Measurements from ENCODE around the gene SHISAL2A.
"Not testable (repeated sequence)": the region's sequence is repeated elsewhere in the genome, so short reads cannot be mapped to it uniquely, and the experiment has no call there.

SHISAL2A gene

GRCh38 chr1:52692697-52693096 is 59.7 kb downstream of the SHISAL2A start:
- no peak for DNase-seq

GRCh38 chr1:52693351-52693750 is 60.4 kb downstream of the SHISAL2A start:
- DNase-seq, result not testable (repeated sequence)

GRCh38 chr1:52693843-52694242 is 60.9 kb downstream of the SHISAL2A start:
- no peak for DNase-seq

GRCh38 chr1:52695627-52696026 is 62.7 kb downstream of the SHISAL2A start:
- no peak for DNase-seq

DNA sequence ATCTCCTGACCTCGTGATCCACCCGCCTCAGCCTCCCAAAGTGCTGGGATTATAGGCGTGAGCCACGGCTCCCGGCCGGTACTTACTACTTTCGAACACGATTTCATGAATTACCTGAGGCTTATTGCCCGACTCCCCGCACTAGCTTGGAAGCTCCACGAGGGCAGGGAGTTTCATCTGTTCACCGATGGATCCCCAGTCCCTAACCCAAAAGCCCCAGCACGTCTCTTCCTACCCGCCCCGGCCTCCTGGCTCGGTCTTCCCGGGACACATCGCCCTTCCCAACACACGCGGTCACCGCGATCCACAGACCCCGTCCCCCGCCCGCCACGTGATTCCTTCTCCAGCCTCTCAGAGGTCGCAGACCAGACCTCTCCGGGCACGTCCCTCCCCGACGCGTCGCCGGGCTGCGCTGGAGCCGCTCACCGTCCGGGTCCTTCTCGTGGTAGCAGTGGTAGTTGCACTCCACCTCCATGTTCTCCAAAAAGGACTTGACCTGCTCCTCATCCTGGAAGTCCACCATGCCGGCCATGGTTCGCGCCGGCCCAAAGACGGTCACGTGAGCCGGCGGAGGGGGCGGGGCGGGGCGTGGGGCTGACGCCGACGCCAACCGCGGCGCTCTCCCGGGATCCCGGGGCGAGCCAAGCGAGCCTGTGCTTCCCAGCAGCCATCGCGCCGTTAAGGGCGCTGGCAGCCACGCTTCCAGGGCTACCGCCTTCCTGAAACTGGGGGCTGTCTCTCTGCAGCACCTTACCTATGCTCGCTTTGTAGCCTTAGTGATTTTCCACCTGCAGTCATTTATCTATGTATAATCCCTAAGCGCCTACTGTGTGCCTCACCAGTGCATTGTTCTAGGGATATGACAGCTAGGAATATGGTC is 65.1 kb downstream of the SHISAL2A start, which contains the start of gene COA7:
COA7 (minus strand) TSS at position 553 of the 880 bp plus-strand sequence; CDS start at position 532, 21 bp downstream.
- peak; percentile 63 for DNase-seq

GRCh38 chr1:52702886-52703787 is 70.2 kb downstream of the SHISAL2A start:
- DNase-seq, result peak; percentile 92

DNA sequence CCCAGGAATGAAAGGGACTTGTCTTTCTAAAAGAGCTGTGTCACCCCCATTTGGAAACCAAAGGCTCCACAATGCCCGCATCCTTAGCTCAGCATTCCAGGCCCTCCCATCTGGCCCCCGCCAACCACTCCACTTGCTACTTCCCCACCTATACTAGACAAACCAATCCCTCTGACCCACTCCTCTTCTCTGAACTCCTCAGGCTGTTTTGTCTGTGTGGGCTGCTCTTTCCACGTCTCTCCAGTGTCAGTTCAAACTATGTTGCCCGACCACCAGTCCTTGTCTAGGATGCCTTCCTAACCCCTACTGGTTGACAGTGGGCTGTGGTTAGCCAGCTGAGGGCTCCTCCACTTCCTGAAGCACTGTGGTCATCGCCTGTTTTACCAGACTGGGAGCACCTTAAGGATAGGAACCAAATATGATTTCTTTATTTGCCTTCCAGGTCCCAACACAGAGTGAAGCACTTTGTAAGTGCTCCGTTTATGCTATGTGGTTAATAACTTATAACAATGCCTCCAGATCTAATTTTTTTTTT is 73.2 kb downstream of the SHISAL2A start:
- no peak for DNase-seq

All from DMS79 treated with DMSO at 0.1 percent for 48 hours (cell line).